Measurements from ENCODE around the gene PSD2. TPM values are rescaled to one million over a fixed set of nuclear protein-coding genes. Genes with fewer than 3 reads are reported as not detected.
"Not testable (repeated sequence)": the region's sequence is repeated elsewhere in the genome, so short reads cannot be mapped to it uniquely, and the experiment has no call there.

The PSD2 gene
- polyA plus RNA-seq, 3 donors: 2.0 to 2.6 (median 2.2) TPM

- DNase-seq (ENCODE audit: extremely low read depth in 1 of 11, low read depth in 9 of 11, low spot score in 4 of 11): no peak
Measured at GRCh38 chr5:139787257-139787567, 8.4 kb upstream of the PSD2 start.

- DNase-seq (ENCODE audit: extremely low read depth in 1 of 11, low read depth in 9 of 11, low spot score in 4 of 11): peak in 9 of 11 donors; percentile 61 to 82 (median 76)
Measured at GRCh38 chr5:139787568-139788293, 7.9 kb upstream of the PSD2 start.

DNA sequence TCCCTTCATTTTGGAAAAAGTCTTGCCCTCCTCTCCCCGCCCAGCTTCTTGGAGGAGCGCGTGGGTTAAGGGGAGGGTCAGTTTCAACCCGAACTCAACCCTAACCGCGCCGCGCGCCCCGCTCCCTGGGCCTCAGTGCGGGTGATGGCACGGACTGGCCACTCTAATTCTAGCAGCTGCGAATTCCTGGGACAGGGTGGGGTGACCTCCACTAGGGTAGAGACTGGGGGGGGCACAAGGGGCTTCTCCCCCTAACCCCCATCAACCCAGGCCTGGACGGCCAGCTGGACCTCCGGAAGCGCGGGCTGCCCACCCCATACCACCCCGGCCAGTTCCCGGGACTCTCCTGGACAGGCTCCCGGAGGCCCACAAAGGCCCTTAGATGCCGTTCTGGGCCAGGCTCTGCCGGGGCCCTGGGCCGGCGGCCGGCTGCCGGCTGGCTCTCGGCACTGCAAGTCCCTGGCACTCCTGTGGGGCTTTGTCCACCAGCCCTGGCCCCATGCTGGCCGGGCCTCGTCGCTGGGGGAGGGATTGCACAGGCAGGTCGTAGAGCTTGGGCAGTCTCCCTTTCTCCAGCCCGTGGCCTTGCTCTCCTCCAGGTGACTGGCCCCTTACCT lies 7.2 kb upstream of the PSD2 start:
- DNase-seq (ENCODE audit: extremely low read depth in 1 of 11, low read depth in 9 of 11, low spot score in 4 of 11): no peak

DNA sequence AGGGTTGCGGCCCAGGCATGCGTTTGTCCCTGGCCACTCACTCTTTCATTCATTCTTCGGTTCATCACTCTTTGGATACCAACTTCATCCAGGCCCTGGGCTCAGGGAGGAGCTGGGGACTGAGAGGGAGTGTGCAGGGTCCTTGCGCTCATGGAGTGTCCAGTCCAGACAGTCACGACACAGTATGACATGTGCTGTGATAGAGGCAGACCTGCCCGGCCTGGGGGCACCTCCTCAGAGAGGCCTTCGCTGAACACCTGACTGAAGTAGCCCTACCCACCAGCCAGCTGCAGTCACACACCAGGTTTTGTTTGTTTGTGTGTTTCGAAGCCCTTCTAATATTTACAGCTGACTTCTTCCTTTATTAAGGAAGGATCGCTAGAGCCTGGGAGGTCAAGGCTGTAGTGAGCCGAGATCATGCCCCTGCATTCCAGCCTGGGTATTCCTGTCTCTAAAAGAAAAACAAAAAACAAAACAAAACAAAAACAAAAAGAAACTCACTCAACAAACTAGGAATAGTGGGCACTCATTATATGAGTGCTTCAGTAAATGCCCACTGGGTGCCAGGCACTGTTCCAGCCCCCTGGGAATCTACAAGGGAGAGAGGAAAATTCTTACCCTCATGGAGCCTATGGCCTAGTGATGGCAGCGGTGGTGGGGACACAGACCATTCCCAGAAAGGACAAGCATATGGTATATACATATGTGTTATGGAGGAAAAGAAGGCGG lies 6.3 kb upstream of the PSD2 start:
- DNase-seq (ENCODE audit: extremely low read depth in 1 of 11, low read depth in 9 of 11, low spot score in 4 of 11): no peak

DNA sequence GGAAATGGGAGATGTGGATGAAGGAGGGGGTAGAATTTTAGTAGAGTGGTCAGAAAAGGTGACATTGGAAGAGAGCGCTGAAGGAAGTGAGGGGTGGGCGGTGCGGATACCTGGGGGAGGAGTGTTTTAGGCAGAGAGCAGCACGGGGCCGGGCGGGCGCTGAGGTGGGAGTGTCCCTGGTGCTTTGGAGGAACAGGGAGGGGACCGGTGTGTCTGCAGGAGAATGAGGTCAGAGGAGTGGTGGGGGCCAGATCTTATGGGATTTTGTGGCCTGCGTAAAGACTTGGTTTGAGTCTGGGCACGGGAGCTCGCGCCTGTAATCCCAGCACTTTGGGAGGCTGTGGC lies 5.8 kb upstream of the PSD2 start:
- no peak for DNase-seq (ENCODE audit: extremely low read depth in 1 of 11, low read depth in 9 of 11, low spot score in 4 of 11)

- DNase-seq (ENCODE audit: extremely low read depth in 1 of 11, low read depth in 9 of 11, low spot score in 4 of 11): no peak
Measured at GRCh38 chr5:139792218-139792617, 3.4 kb upstream of the PSD2 start.

DNA sequence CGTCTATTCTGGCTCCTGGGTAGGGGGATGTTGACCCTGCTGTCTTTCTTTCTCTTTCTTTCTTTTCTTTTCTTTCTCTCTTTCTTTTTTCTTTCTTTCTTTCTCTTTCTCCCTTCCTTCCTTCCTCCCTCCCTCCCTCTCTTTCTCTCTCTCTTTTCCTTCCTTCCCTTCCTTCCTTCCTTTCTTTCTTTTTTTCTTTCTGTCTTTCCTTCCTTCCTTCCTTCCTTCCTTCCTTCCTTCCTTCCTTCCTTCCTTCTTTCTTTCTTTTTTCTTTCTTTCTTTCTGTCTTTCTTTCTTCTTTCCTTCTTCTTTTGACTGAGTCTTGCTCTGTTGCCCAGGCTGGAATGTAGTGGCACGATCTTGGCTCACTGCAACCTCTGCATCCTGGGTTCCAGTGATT lies 3.0 kb upstream of the PSD2 start:
- DNase-seq (ENCODE audit: extremely low read depth in 1 of 11, low read depth in 9 of 11, low spot score in 4 of 11): not testable (repeated sequence)

DNA sequence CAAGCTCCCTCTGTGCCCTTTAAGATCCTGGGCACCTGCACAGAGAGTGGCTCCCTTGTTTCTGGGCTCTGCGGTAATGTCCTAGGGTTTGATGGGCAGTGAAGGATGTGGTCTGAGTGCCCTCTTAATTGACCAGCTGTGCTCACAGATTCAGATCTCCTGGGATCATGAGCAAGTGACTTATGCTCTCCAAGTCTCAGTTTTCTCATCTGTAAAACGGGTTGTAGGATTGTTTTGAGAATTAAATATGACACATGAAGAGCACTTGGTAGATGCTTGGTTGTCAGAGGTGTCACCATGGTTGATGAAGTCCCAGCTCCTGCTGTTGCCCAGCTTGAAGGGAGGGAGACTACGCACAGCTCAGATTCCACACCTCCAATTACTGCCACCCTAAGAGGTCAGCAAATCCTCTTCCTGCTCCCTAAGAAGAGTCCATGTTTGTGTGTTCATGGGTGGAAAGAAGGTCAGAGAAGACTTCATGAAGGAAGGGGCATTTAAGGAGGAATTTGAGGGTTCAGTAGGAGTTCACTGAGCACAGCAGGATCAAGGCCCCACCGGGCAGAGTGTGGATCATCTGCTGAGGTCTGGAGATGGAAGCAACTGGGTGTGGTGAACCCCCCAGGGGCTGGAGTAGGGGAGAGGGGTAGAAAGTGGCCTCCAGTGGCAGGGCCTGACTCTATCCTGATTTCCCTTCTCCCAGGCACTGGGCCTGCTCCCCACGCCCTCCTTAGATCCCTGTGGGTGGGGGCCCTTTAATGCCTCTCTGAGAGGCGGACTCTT lies 1.4 kb upstream of the PSD2 start:
- no peak for DNase-seq (ENCODE audit: extremely low read depth in 1 of 11, low read depth in 9 of 11, low spot score in 4 of 11)

GRCh38 chr5:139796061-139796806 lies 626 bp downstream of the PSD2 start:
- peak in 4 of 11 donors; percentile 6 to 29 (median 26) for DNase-seq (ENCODE audit: extremely low read depth in 1 of 11, low read depth in 9 of 11, low spot score in 4 of 11)

DNA sequence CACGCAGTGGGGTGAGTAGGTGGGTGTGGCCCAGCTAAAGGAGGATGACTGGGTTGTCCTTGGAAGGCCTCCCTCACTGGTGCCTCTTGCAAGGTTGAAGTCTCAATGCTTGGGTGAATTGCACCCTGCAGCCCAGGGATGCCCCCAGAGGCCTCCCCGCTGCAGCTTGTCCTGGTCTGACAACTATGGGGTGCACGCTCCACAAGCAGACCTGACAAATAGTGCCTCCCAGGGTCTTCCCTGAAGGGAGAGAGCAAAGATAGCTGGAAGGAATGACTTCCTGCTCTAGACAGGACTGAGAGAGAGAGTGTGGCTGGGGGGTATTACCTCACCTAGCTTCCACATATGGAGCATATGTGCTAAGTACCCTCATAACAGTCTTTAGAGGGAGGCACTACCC lies 1.7 kb downstream of the PSD2 start:
- no peak for DNase-seq (ENCODE audit: extremely low read depth in 1 of 11, low read depth in 9 of 11, low spot score in 4 of 11)

- no peak for DNase-seq (ENCODE audit: extremely low read depth in 1 of 11, low read depth in 9 of 11, low spot score in 4 of 11)
Measured at GRCh38 chr5:139797856-139798510, 2.4 kb downstream of the PSD2 start.

GRCh38 chr5:139798883-139799282 lies 3.3 kb downstream of the PSD2 start:
- no peak for DNase-seq (ENCODE audit: extremely low read depth in 1 of 11, low read depth in 9 of 11, low spot score in 4 of 11)

- DNase-seq (ENCODE audit: extremely low read depth in 1 of 11, low read depth in 9 of 11, low spot score in 4 of 11): no peak
Measured at GRCh38 chr5:139799359-139799758, 3.8 kb downstream of the PSD2 start.

GRCh38 chr5:139803978-139804377 lies 8.4 kb downstream of the PSD2 start:
- DNase-seq (ENCODE audit: extremely low read depth in 1 of 11, low read depth in 9 of 11, low spot score in 4 of 11): no peak

DNA sequence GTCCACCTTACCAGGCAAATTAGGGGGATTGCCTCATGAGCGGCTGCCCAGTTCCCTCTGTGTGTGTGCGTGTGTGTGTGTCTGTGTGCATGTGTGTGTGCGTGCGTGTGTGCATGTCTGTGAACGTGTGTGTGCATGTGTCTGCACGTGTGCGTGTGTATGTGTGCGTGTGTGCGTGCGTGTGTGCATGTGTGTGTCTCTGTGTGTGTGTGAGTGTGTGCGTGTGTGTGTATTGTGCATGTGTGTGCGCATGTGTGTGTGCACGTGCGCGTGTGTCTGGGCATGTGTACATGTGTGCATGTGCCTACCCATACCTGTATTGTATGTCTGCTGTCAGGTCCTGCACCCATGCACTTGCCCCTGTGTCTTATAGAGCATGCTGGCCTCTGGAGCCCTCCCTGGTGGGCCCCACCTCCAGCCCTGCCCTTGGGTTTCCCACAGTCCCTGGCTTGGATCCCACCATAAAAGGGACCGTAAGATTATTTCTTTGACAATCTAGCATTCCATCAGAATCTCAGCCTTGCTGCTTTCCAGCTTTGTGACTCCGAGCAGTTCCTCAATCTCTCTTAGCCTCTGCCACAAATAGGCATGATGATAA lies 9.3 kb downstream of the PSD2 start:
- DNase-seq (ENCODE audit: extremely low read depth in 1 of 11, low read depth in 9 of 11, low spot score in 4 of 11): no peak

DNA sequence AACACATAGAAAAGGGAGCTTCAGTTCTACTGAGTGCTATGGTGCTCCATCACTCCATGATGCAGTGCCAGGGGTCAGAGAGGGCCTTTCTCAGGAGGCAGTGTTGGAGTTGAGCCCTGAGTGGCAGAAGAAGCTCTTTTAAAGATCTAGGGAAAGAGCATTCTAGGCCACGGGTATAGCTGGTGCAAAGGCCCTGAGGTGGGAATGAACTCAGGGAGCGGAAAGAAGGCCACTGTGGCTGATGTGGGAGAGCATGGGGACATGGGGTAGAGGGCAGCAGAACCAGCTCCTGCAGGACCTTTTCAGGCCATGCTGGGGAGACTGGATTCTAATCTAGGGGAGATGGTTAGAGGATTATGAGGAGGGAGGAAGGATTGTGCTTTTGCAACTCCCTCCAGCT lies 9.9 kb downstream of the PSD2 start:
- no peak for DNase-seq (ENCODE audit: extremely low read depth in 1 of 11, low read depth in 9 of 11, low spot score in 4 of 11)

DNA sequence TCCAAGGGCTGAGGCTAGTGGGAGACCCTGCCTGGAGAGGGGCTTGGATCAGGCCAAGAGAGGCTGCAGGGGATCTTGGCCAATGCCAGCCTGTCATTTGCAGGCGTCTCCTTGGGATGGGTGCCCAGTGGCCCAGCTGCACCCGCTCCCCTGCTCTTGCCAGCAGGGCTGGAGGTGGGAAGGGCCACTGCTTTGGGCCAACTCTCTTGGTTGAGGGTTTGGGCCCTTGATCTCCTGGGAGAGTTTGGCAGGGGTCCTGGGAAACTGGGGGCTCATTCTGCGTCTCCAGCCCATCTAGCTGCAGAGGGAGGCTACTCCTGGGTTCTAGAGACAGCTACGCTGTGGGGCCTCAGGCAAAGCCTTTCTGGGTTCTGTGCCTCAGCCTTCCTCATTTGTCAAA lies 10.5 kb downstream of the PSD2 start:
- DNase-seq (ENCODE audit: extremely low read depth in 1 of 11, low read depth in 9 of 11, low spot score in 4 of 11): no peak
